A673 (cell line): ENCODE measurements around the gene SEC61A2. TPM values are rescaled to one million over a fixed set of nuclear protein-coding genes. Genes with fewer than 3 reads are reported as not detected.
A peak's percentile ranks its signal among the peaks of the same experiment; 100 is the strongest.

ENCODE experiments used
- Bru-seq: library from RNA; stranded (reverse); fragments of 400-500 nt; gene quantifications from one replicate; lab custom pipeline; 2021; lab: Mats Ljungman, UMichigan
- BruChase-seq, 2 experiments: library from RNA; stranded (reverse); fragments of 400-500 nt; gene quantifications; one replicate each; lab custom pipeline; 2021; lab: Mats Ljungman, UMichigan
- BruUV-seq: library from RNA; stranded (reverse); fragments of 400-500 nt; replicated peaks from 2 replicates; lab custom pipeline; 2021; lab: Mats Ljungman, UMichigan
- CTCF ChIA-PET: fragments of 300-600 bp; sonication (Branson Sonifier 250); formaldehyde crosslinking; loops from one replicate; lab custom pipeline; 2022; ENCODE audit warnings: antibody characterized with exemption; lab: Charles Lee
- POLR2A ChIA-PET: fragments of 300-600 bp; sonication (Branson Sonifier 250); formaldehyde crosslinking; loops from one replicate; lab custom pipeline; 2022; ENCODE audit warnings: antibody characterized with exemption; ENCODE audit not compliant: low non-redundant PET; lab: Charles Lee
- DNase-seq: peaks from one replicate; pipeline ENCODE4 v3.0.0-alpha.2; 2015; ENCODE audit warnings: low spot score
- H3K27ac ChIP-seq: fragments of 200-600 bp; sonication (generic); 2 replicates; pipeline ENCODE4 v1.5.1; 2016; ENCODE audit warnings: mixed run types, low read depth, mild to moderate bottlenecking, mixed read lengths, antibody characterized with exemption, low read length; ENCODE audit not compliant: poor library complexity, severe bottlenecking
- H3K27me3 ChIP-seq: fragments of 200-600 bp; sonication (generic); replicated peaks from 2 replicates; pipeline ENCODE4 v1.6.1; 2017; ENCODE audit warnings: mixed run types, low read depth, mild to moderate bottlenecking, mixed read lengths, antibody characterized with exemption, low read length; ENCODE audit not compliant: insufficient read depth, poor library complexity
- H3K36me3 ChIP-seq: fragments of 200-600 bp; sonication (generic); 2 replicates; pipeline ENCODE4 v1.6.1; 2016; ENCODE audit warnings: mixed run types, mild to moderate bottlenecking, mixed read lengths, antibody characterized with exemption, low read length; ENCODE audit not compliant: insufficient read depth, poor library complexity, severe bottlenecking
- H3K4me1 ChIP-seq: fragments of 200-600 bp; sonication (generic); 2 replicates; pipeline ENCODE4 v1.6.1; 2017; ENCODE audit warnings: mixed run types, mild to moderate bottlenecking, mixed read lengths, antibody characterized with exemption, low read length; ENCODE audit not compliant: insufficient read depth, poor library complexity, severe bottlenecking
- H3K4me3 ChIP-seq: fragments of 200-600 bp; sonication (generic); 2 replicates; pipeline ENCODE4 v1.5.1; 2016; ENCODE audit warnings: low read depth, mixed run types, mild to moderate bottlenecking, mixed read lengths, low read length; ENCODE audit not compliant: poor library complexity, severe bottlenecking
- H3K9me3 ChIP-seq: fragments of 200-600 bp; sonication (generic); 2 replicates; pipeline ENCODE4 v1.6.1; 2016; ENCODE audit warnings: mixed run types, low read depth, mild to moderate bottlenecking, mixed read lengths, antibody characterized with exemption, low read length; ENCODE audit not compliant: poor library complexity, severe bottlenecking
- EZH2 ChIP-seq: fragments of 200-600 bp; sonication (generic); IDR thresholded peaks from 2 replicates; pipeline ENCODE4 v1.6.1; 2017; ENCODE audit warnings: borderline replicate concordance, low read depth, mild to moderate bottlenecking, mixed read lengths, antibody characterized with exemption, low read length; ENCODE audit not compliant: poor library complexity, severe bottlenecking
- intact Hi-C: fragments of 100-400 bp; cut with micrococcal nuclease; formaldehyde crosslinking; loops from one replicate; pipeline ENCODE4 v1.10.0; 2022; ENCODE audit not compliant: unreplicated experiment
- long read RNA-seq: library from polyadenylated mRNA; stranded (forward); transcript quantifications from one replicate; pipeline ENCODE4 v2.0.0, GENCODE V29; 2022
- total RNA-seq: library from RNA; stranded (reverse); gene quantifications from 2 replicates; pipeline ENCODE4 v1.2.3, GENCODE V29; 2021
- TF ChIP-seq, protein P1 (sequence below): fragments of 300-800, 200-600 bp; sonication (generic); conservative IDR thresholded peaks from 2 replicates; pipeline ENCODE4 v1.5.1; 2017; ENCODE audit warnings: low read depth, mild to moderate bottlenecking, antibody characterized with exemption, low read length, moderate library complexity, mixed read lengths

The SEC61A2 gene
- 17.2 and 22.8 TPM in 2 replicates for total RNA-seq
- Bru-seq, nascent RNA, result percentile 73 among the genes with signal in this experiment
- BruChase-seq, experiment 1, labeled RNA remaining after a 2-hour chase, result percentile 81 among the genes with signal in this experiment
- percentile 71 among the genes with signal in this experiment for BruChase-seq, experiment 2, labeled RNA remaining after a 6-hour chase
- long read RNA-seq, transcript SEC61A2-201 (12 exons, 1,893 nt), result major isoform, 17 of 28 reads
- long read RNA-seq, partial matches to known transcripts, result 3 of 28 reads
- long read RNA-seq, other reads (novel, unspliced or antisense), result 8 of 28 reads

DNA sequence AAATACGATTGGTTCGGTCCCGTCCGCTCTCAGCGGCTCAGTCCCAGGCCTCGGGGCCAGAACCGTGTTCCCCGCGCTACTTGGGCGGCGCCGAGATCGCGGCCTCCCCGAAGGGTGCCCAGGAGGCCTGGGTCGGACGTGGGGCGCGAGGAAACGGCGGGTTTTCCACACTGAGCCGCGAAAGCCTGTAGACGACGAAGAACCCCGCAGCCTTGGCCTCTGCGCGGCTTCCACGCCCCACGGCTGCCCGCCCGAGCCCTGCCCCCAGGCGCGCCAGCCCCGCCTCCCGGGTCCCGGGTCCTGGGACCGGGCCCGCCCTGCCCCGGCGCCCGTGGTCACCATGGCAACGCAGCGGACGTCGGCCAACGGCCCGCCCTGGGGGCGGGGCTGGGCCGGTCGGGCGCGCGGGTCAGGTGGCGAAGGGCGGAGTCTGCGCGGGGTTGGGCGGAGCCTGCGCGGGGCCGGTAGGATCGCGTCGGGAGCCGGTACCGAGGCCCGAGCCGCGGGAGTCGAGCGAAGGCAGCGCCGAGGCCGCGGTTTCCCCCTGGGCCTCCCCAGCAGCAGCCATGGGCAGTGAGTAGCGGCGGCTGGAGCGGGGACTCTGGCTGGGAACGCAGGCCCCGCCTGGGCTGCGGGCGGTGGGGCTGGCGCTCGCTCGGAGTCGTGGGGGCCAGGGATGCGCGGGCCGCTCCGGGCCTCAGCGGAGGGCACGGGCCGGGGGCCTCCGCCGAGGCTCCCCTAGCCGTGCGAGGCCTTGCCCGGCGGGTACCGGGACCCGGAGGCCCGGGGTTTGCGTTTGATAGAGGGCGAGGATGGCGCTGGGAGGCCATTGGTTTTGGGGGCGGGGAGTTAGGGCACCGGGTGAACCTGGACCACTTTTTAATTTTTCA lies at the start of gene SEC61A2:
Gene SEC61A2, plus strand, starts transcription at position 456 of the 890 bp plus-strand sequence. Its CDS starts 111 bp downstream, at position 567.
- DNase-seq, result peak; percentile 94
- H3K36me3 ChIP-seq, result no peaks in the 10 kb centered on the region
- H3K9me3 ChIP-seq, result no peaks in the 10 kb centered on the region
- ChIA-PET CTCF (no interaction called here), POLR2A (no interaction called here)
- no peaks in the 10 kb centered on the region for H3K4me1 ChIP-seq
- intact Hi-C loops, result no loop called here
- TF ChIP-seq, protein P1, sequence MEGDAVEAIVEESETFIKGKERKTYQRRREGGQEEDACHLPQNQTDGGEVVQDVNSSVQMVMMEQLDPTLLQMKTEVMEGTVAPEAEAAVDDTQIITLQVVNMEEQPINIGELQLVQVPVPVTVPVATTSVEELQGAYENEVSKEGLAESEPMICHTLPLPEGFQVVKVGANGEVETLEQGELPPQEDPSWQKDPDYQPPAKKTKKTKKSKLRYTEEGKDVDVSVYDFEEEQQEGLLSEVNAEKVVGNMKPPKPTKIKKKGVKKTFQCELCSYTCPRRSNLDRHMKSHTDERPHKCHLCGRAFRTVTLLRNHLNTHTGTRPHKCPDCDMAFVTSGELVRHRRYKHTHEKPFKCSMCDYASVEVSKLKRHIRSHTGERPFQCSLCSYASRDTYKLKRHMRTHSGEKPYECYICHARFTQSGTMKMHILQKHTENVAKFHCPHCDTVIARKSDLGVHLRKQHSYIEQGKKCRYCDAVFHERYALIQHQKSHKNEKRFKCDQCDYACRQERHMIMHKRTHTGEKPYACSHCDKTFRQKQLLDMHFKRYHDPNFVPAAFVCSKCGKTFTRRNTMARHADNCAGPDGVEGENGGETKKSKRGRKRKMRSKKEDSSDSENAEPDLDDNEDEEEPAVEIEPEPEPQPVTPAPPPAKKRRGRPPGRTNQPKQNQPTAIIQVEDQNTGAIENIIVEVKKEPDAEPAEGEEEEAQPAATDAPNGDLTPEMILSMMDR, result no peak
- no peak for TF ChIP-seq EZH2
- no peaks in the 10 kb centered on the region for H3K27me3 ChIP-seq
- peak within 1 kb of the TSS; percentile 86 for H3K27ac ChIP-seq
- peak within 1 kb of the TSS; percentile 70 for H3K4me3 ChIP-seq
- no TSS peak for BruUV-seq

DNA sequence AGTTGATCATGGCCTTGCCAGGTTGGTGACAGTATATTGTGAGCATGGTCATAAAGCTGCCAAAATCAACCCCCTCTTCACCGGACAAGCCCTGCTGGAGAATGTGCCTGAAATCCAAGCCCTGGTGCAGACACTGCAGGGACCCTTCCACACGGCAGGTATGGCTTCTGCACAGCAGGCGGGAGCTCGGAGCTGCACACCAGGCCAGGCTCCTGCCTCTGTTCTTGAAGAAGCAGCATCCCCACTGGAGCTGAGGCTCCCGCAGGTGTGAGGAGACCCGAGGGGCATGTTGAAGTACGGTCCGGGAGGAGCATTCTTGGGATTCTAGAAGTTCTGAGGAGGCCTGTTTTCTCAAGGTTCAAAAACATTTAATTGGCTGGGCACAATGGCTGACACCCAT lies 48.0 kb upstream of the SEC61A2 start:
- no peaks in the 10 kb centered on the region for H3K9me3 ChIP-seq
- no peak overlapping the region for H3K27ac ChIP-seq
- no peak for TF ChIP-seq EZH2
- TF ChIP-seq, protein P1, result no peak
- DNase-seq, result no peak
- H3K36me3 ChIP-seq, result peaks cover 18% of the 10 kb centered on the region
- BruUV-seq, result no TSS peak
- intact Hi-C loops, result no loop called here
- H3K4me1 ChIP-seq, result no peaks in the 10 kb centered on the region
- CTCF ChIA-PET, result no interaction called here
- POLR2A ChIA-PET, result no interaction called here
- no peaks in the 10 kb centered on the region for H3K27me3 ChIP-seq
- no peak overlapping the region for H3K4me3 ChIP-seq

DNA sequence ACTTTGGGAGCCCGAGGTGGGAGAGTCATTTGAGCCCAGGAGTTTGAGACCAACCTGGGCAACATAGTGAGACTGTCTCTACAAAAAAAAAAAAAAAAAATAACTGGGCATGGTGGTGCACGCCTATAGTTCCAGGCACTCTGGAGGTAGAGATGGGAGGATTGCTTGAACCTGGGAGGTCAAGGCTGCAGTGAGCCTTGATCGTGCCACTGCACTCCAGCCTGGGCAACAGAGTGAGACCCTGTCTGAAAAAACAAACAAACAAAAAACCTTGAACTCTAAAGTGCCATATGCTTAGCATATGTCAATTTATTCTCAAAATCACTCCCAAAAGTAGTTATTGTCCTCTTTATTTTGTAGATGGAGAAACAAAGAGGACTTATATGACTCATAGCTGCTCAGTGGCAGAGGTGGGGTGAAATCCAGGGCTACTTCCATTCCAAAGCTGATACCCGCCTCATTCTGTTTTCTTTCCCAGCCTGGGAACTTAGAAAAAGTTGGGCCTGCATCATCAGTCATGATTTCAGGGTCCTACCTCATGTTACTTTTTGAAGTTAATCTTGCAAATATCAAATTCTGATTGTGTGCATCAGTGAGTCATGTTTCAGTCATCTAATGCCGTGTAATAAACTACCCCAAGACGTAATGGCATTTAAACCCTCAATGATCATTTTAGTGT lies 47.5 kb upstream of the SEC61A2 start:
- no peak for DNase-seq
- ChIA-PET CTCF (no interaction called here), POLR2A (no interaction called here)
- Histone ChIP-seq H3K9me3 (no peaks in the 10 kb centered on the region), H3K27ac (no peak overlapping the region), H3K27me3 (no peaks in the 10 kb centered on the region), H3K4me1 (no peaks in the 10 kb centered on the region), H3K36me3 (peaks cover 20% of the 10 kb centered on the region), H3K4me3 (no peak overlapping the region)
- BruUV-seq, result no TSS peak
- intact Hi-C loops, result no loop called here
- TF ChIP-seq, protein P1, result no peak
- no peak for TF ChIP-seq EZH2
